GM23248 (cell line): ENCODE data around the gene CD63. TPM values are rescaled to one million over a fixed set of nuclear protein-coding genes. Genes with fewer than 3 reads are reported as not detected.

Experiments
- DNase-seq: peaks from one replicate; pipeline ENCODE4 v3.0.0-alpha.2; 2015
- H2AFZ ChIP-seq: fragments of 200-600 bp; sonication (generic); 2 replicates; pipeline ENCODE4 v1.6.1; 2016; ENCODE audit warnings: antibody characterized with exemption
- H3F3A ChIP-seq: fragments of 200-600 bp; sonication (generic); 2 replicates; pipeline ENCODE4 v1.6.1; 2016; ENCODE audit warnings: mild to moderate bottlenecking, antibody characterized with exemption, mixed run types; ENCODE audit not compliant: insufficient read depth
- H3K27ac ChIP-seq: fragments of 200-600 bp; sonication (generic); 2 replicates; pipeline ENCODE4 v1.5.1; 2016; ENCODE audit warnings: mild to moderate bottlenecking
- H3K27me3 ChIP-seq: fragments of 200-600 bp; sonication (generic); replicated peaks from 2 replicates; pipeline ENCODE4 v1.6.1; 2016; ENCODE audit warnings: mild to moderate bottlenecking; ENCODE audit not compliant: insufficient read depth
- H3K36me3 ChIP-seq: fragments of 200-600 bp; sonication (generic); 2 replicates; pipeline ENCODE4 v1.6.1; 2016; ENCODE audit warnings: low read depth, mild to moderate bottlenecking
- H3K4me1 ChIP-seq: fragments of 200-600 bp; sonication (generic); 2 replicates; pipeline ENCODE4 v1.6.1; 2016; ENCODE audit warnings: mild to moderate bottlenecking; ENCODE audit not compliant: insufficient read depth
- H3K4me2 ChIP-seq: fragments of 200-600 bp; sonication (generic); one replicate; pipeline ENCODE4 v1.6.1; 2016; ENCODE audit warnings: mild to moderate bottlenecking; ENCODE audit not compliant: unreplicated experiment
- H3K4me3 ChIP-seq: fragments of 200-600 bp; sonication (generic); 2 replicates; pipeline ENCODE4 v1.5.1; 2016; ENCODE audit warnings: mild to moderate bottlenecking
- H3K79me2 ChIP-seq: fragments of 200-600 bp; sonication (generic); 2 replicates; pipeline ENCODE4 v1.6.1; 2016; ENCODE audit warnings: mild to moderate bottlenecking; ENCODE audit not compliant: insufficient read depth
- H3K9ac ChIP-seq: fragments of 200-600 bp; sonication (generic); 2 replicates; pipeline ENCODE4 v1.6.1; 2016; ENCODE audit warnings: mild to moderate bottlenecking
- H3K9me2 ChIP-seq: fragments of 200-600 bp; sonication (generic); 2 replicates; pipeline ENCODE4 v1.6.1; 2016; ENCODE audit warnings: mixed run types, mild to moderate bottlenecking, moderate library complexity; ENCODE audit not compliant: insufficient read depth
- H3K9me3 ChIP-seq: fragments of 200-600 bp; sonication (generic); one replicate; pipeline ENCODE4 v1.6.1; 2017; ENCODE audit warnings: low read depth
- H4K20me1 ChIP-seq: fragments of 200-600 bp; sonication (generic); 2 replicates; pipeline ENCODE4 v1.6.0; 2016; ENCODE audit not compliant: insufficient read depth
- EZH2 ChIP-seq: fragments of 200-600 bp; sonication (generic); IDR thresholded peaks from 2 replicates; pipeline ENCODE4 v1.6.1; 2018; ENCODE audit warnings: antibody characterized with exemption, mild to moderate bottlenecking; ENCODE audit not compliant: insufficient read depth, poor library complexity, severe bottlenecking
- EZH2phosphoT487 ChIP-seq: fragments of 200-600 bp; sonication (generic); IDR thresholded peaks from 2 replicates; pipeline ENCODE4 v1.6.1; 2018; ENCODE audit warnings: antibody characterized with exemption, moderate library complexity, mild to moderate bottlenecking, low read depth; ENCODE audit not compliant: insufficient read depth
- WGBS, 2 experiments: methylation state at CpG; one replicate each; pipeline ENCODE4 v1.1.6; 2015 to 2017; ENCODE audit warnings: low lambda C conversion rate in 2 of 2, low coverage in 1 of 2; ENCODE audit errors: missing lambda C conversion rate in 2 of 2; 5-methylcytosine and 5-hydroxymethylcytosine counted together
- in situ Hi-C: fragments of 300-500 bp; cut with MboI; formaldehyde crosslinking; loops from 2 replicates; pipeline ENCODE4 v1.15.0; 2020
- polyA plus RNA-seq: library from polyadenylated mRNA; unstranded; fragments of >200 nt; fragmentation: Nextera tagmentation; extraction: Ambion mirVana; gene quantifications from 2 replicates; pipeline ENCODE4 v1.2.1, GENCODE V29; 2016
- total RNA-seq: library from RNA; depleted of rRNA; stranded (reverse); fragments of >200 nt; shearing (Covaris generic); gene quantifications from 2 replicates; pipeline ENCODE4 v1.2.3, GENCODE V29; 2014

CD63 gene
- total and polyA plus RNA-seq, 2 experiments from 2014 or later, result 1,535 to 3,562 TPM

- no peak overlapping the region for H3K27ac ChIP-seq
- no peaks in the 10 kb centered on the region for H3K9me3 ChIP-seq
- H3K4me3 ChIP-seq, result no peak overlapping the region
- no peaks in the 10 kb centered on the region for H3F3A ChIP-seq
- in situ Hi-C loops, result no loop called here
- H3K4me1 ChIP-seq, result no peaks in the 10 kb centered on the region
- 82 to 86% methylated on average over 7 of the region's 7 CpGs for WGBS, 2 experiments
- H3K79me2 ChIP-seq, result no peaks in the 10 kb centered on the region
- no peaks in the 10 kb centered on the region for H3K27me3 ChIP-seq
- H4K20me1 ChIP-seq, result no peaks in the 10 kb centered on the region
- TF ChIP-seq EZH2, result no peak
- no peak for TF ChIP-seq EZH2phosphoT487
- H3K9ac ChIP-seq, result no peak overlapping the region
- DNase-seq, result no peak
- H2AFZ ChIP-seq, result no peak overlapping the region
- H3K9me2 ChIP-seq, result no peaks in the 10 kb centered on the region
- no peak overlapping the region for H3K4me2 ChIP-seq
- no peaks in the 10 kb centered on the region for H3K36me3 ChIP-seq
These were observed 35.3 kb downstream of the CD63 start for GRCh38 chr12:55693323-55694187.

- Histone ChIP-seq H3K4me2 (no peak overlapping the region), H4K20me1 (no peaks in the 10 kb centered on the region), H3K9ac (no peak overlapping the region), H3K79me2 (no peaks in the 10 kb centered on the region), H3K4me3 (no peak overlapping the region), H3K9me2 (no peaks in the 10 kb centered on the region), H3K27ac (no peak overlapping the region), H3F3A (no peaks in the 10 kb centered on the region), H3K9me3 (no peaks in the 10 kb centered on the region), H3K36me3 (no peaks in the 10 kb centered on the region), H2AFZ (no peak overlapping the region), H3K27me3 (no peaks in the 10 kb centered on the region), H3K4me1 (no peaks in the 10 kb centered on the region)
- TF ChIP-seq EZH2phosphoT487 (no peak), EZH2 (no peak)
- no peak for DNase-seq
- in situ Hi-C loops, result no loop called here
- WGBS, 2 experiments, result 79 to 86% methylated on average over 11 to 12 of the region's 12 CpGs
These were observed 36.0 kb downstream of the CD63 start for GRCh38 chr12:55692631-55693322.

GRCh38 chr12:55688716-55689655 is 39.8 kb downstream of the CD63 start:
- no peaks in the 10 kb centered on the region for H3K36me3 ChIP-seq
- no peak overlapping the region for H3K9ac ChIP-seq
- H3K9me3 ChIP-seq, result no peaks in the 10 kb centered on the region
- in situ Hi-C loops, result no loop called here
- no peaks in the 10 kb centered on the region for H3K9me2 ChIP-seq
- no peak overlapping the region for H3K4me3 ChIP-seq
- H3K4me2 ChIP-seq, result no peak overlapping the region
- DNase-seq, result no peak
- WGBS, 2 experiments, result 80 to 82% methylated on average over 16 of the region's 16 CpGs
- H3K79me2 ChIP-seq, result no peaks in the 10 kb centered on the region
- H3K27me3 ChIP-seq, result no peaks in the 10 kb centered on the region
- no peak for TF ChIP-seq EZH2
- TF ChIP-seq EZH2phosphoT487, result no peak
- no peaks in the 10 kb centered on the region for H4K20me1 ChIP-seq
- H3K4me1 ChIP-seq, result no peaks in the 10 kb centered on the region
- H2AFZ ChIP-seq, result no peak overlapping the region
- H3F3A ChIP-seq, result no peaks in the 10 kb centered on the region
- H3K27ac ChIP-seq, result no peak overlapping the region

- no peaks in the 10 kb centered on the region for H3K9me2 ChIP-seq
- no peak overlapping the region for H3K4me3 ChIP-seq
- H3K9me3 ChIP-seq, result no peaks in the 10 kb centered on the region
- TF ChIP-seq EZH2phosphoT487 (no peak), EZH2 (no peak)
- in situ Hi-C loops, result no loop called here
- H4K20me1 ChIP-seq, result no peaks in the 10 kb centered on the region
- no peaks in the 10 kb centered on the region for H3K79me2 ChIP-seq
- no peak overlapping the region for H3K4me2 ChIP-seq
- H3F3A ChIP-seq, result no peaks in the 10 kb centered on the region
- H3K36me3 ChIP-seq, result no peaks in the 10 kb centered on the region
- no peaks in the 10 kb centered on the region for H3K4me1 ChIP-seq
- no peak for DNase-seq
- no peak overlapping the region for H2AFZ ChIP-seq
- no peaks in the 10 kb centered on the region for H3K27me3 ChIP-seq
- H3K27ac ChIP-seq, result no peak overlapping the region
- H3K9ac ChIP-seq, result no peak overlapping the region
These were observed 41.1 kb downstream of the CD63 start for GRCh38 chr12:55687746-55688145.
